Heart left ventricle (tissue), 16 donors: ENCODE results near the gene SPRY2. TPM values are rescaled to one million over a fixed set of nuclear protein-coding genes. Genes with fewer than 3 reads are reported as not detected.
A peak's percentile ranks its signal among the peaks of the same experiment; 100 is the strongest.

ENCODE experiments used
- ATAC-seq, 4 donors: fragments of 200-7000 bp; cut with Tn5 transposase; one replicate each; pipeline ENCODE4 v1.9.1; 2020 to 2022; ENCODE audit warnings: moderate library complexity in 4 of 4, mild to moderate bottlenecking in 3 of 4, moderate number of reproducible peaks in 1 of 4
- DNase-seq, 5 donors: peaks; one replicate each; pipeline ENCODE4 v3.0.0-alpha.2; 2020
- H3K27ac ChIP-seq, 12 donors: fragments of 200-600 bp; sonication (generic) in 4 of 12; one replicate each; pipeline versions ENCODE4 v1.5.0 to v1.8.0; 2016 to 2022; ENCODE audit warnings: mild to moderate bottlenecking in 2 of 12
- H3K27me3 ChIP-seq, 9 donors: fragments of 200-600 bp; sonication (generic) in 2 of 9; one replicate each; pipeline versions ENCODE4 v1.5.1 to v1.8.0; 2016 to 2022; ENCODE audit warnings: mild to moderate bottlenecking in 3 of 9
- H3K36me3 ChIP-seq, 9 donors: fragments of 200-600 bp; sonication (generic) in 2 of 9; one replicate each; pipeline versions ENCODE4 v1.5.0 to v1.8.0; 2018 to 2022; ENCODE audit warnings: mild to moderate bottlenecking in 2 of 9
- H3K4me1 ChIP-seq, 12 donors: fragments of 200-600 bp; sonication (generic) in 4 of 12; one replicate each; pipeline versions ENCODE4 v1.5.0 to v1.8.0; 2016 to 2022; ENCODE audit warnings: mild to moderate bottlenecking in 3 of 12
- H3K4me3 ChIP-seq, 12 donors: fragments of 200-600 bp; sonication (generic) in 4 of 12; one replicate each; pipeline versions ENCODE4 v1.5.0 to v1.8.0; 2017 to 2022; ENCODE audit warnings: mild to moderate bottlenecking in 9 of 12, moderate library complexity in 4 of 12
- H3K9me3 ChIP-seq, 12 donors: fragments of 200-600 bp; sonication (generic) in 4 of 12; one replicate each; pipeline versions ENCODE4 v1.5.0 to v1.8.0; 2016 to 2022; ENCODE audit warnings: mild to moderate bottlenecking in 1 of 12
- CTCF ChIP-seq, 12 donors: fragments of 200-600 bp; sonication (generic) in 4 of 12; IDR thresholded peaks; one replicate each; pipeline versions ENCODE4 v1.5.0 to v1.8.0; 2018 to 2022; ENCODE audit warnings: antibody characterized with exemption in 12 of 12, mild to moderate bottlenecking in 5 of 12
- POLR2A ChIP-seq, 2 donors: fragments of 450-650 bp; IDR thresholded peaks; one replicate each; pipeline ENCODE4 v1.6.1; 2017; ENCODE audit warnings: antibody characterized with exemption in 2 of 2, mild to moderate bottlenecking in 2 of 2, moderate library complexity in 2 of 2
- WGBS, 4 donors: extraction: QIAGEN DNeasy Blood & Tissue Kit in 2 of 4; methylation state at CpG; one replicate each; pipeline versions ENCODE4 v1.1.5 to v1.1.7; 2013 to 2018; 5-methylcytosine and 5-hydroxymethylcytosine counted together
- intact Hi-C, 10 donors: fragments of 100-400 bp; cut with DNase I; formaldehyde crosslinking; loops; one replicate each; pipeline versions ENCODE4 v1.11.1 to v1.14.2; 2022
- polyA plus RNA-seq, 2 donors: library from polyadenylated mRNA; stranded (reverse); fragments of 200-250 nt; gene quantifications; one replicate each; pipeline ENCODE4 v1.2.3, GENCODE V29; 2013
- total RNA-seq, 9 donors: library from RNA; depleted of rRNA in 2 of 9; stranded (reverse); fragments of >200 nt in 2 of 9; fragmentation: NEBNext Ultra II Directional in 3 of 9; extraction: Animal tissue kit (Norgen Biotek cat#: 25700) in 3 of 9; gene quantifications; one replicate each; pipeline versions ENCODE4 v1.1.0 to v1.2.4, GENCODE V29; 2016 to 2023
- donor health status: ischemic (EF 13 %, LVEDD 7.1; RV severe dilation, severe dysfunction).
- donor health status: healthy with polysubstance abuse.
- donor health status: DM: no; HTN: yes; CAD: no.
- donor health status: DM: no; HTN: no; CAD: no.
- donor health status: ischemic (EF 25% LVEDD 6.9; RV normal size, moderate dysfunction).
- donor health status: ischemic (EF 25% LVEDD 5.7; RV mildly dilated, moderate dysfunction).
- donor health status: healthy.
- donor health status: DM: yes; HTN: yes; CAD: no.
- donor health status: ischemic (EF 35%, LVEDD 5.7; RV mildly dilated, moderate dysfunction).
- donor health status: nonischemic (EF 11% LVEDD 7.7; RV severe dilation, severe dysfunction).
- donor health status: DM: yes; HTN: yes; CAD: no.
- donor health status: PGD.
- donor health status: ischemic (EF 29% LVEDD 5.4; RV normal size, mild dysfunction).
- donor health status: nonischemic (EF 23%, LVEDD 6.1; RV moderate dilation, normal function).

Gene SPRY2
- total and polyA plus RNA-seq, 11 donors: 18.0 to 48.6 (median 31.7) TPM

DNA sequence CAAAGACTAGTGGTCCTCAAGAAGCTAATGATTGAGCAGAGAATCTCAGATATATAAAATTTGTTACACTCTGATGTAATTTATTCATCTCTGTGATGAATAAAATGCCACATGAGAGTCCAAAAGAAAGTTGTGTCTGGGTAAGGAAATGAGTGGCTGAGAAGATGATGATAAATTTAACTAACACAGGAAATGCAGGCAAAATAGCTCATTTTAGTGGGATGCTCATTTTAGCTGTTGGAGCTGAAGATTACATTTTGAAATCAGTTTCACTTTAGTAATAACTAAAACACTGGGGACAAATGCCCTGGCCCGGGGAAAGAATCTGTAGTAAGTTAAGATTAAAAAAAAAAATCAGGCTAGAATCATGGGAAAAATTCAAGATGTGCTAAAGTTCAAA is 35.2 kb downstream of the SPRY2 start:
- Histone ChIP-seq H3K4me1 (peaks cover 0 to 29% (median 17%) of the 10 kb centered on the region in 12 donors), H3K27ac (peak overlapping the region in 11 of 12 donors; percentile 14 to 66 (median 44)), H3K27me3 (no peaks in the 10 kb centered on the region), H3K36me3 (no peaks in the 10 kb centered on the region), H3K4me3 (peak overlapping the region in 2 of 12 donors; percentile 6 to 27), H3K9me3 (no peaks in the 10 kb centered on the region)
- DNase-seq: no peak
- intact Hi-C loops: loop anchor here in 1 of 10 donors (10.0 kb wide), 1 partner anchor 171 kb away; no protein-coding TSS in a partner anchor
- 33 to 55% (median 42%) methylated on average over 1 of the region's 1 CpG for WGBS, 4 donors
- no peak for ATAC-seq
- TF ChIP-seq POLR2A (IDR thresholded peaks at IDR 0.05) (no peak), CTCF (IDR thresholded peaks at IDR 0.05) (no peak)

DNA sequence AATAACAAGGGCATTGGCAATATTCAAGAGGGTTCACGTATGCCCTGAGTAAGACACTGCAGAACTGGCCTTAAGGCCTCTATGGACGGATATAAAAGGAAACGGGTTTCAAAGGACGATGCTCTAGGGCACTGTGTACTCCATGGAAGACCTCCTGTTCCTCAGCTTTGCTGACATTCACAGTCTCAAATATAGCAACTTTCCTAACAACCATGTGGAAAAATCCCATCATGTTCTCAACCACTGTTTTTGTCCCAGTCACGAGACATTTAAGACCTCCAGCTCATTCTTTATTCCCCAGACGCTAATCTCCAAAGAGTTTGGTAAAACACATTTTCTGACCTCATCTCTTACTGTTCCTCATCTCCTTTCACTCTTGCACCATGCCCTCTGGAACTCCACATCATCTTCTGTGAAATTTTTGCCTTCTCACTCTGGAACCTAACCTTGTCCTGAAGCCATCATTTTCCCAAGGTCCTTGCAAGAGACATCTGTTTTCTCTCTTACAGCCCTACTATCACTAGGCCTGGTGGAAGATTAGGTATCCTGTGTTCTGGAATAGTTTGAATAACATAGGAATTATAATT is 37.6 kb downstream of the SPRY2 start:
- H3K9me3 ChIP-seq: no peaks in the 10 kb centered on the region
- peak overlapping the region in 7 of 12 donors; percentile 4 to 47 (median 20) for H3K27ac ChIP-seq
- WGBS, 4 donors: 74 to 88% (median 85%) methylated on average over 6 of the region's 6 CpGs
- DNase-seq (no peak), ATAC-seq (peak; percentile 42 to 67 (median 50))
- TF ChIP-seq CTCF (IDR thresholded peaks at IDR 0.05) (no peak), POLR2A (IDR thresholded peaks at IDR 0.05) (no peak)
- no peaks in the 10 kb centered on the region for H3K27me3 ChIP-seq
- H3K36me3 ChIP-seq: no peaks in the 10 kb centered on the region
- peaks cover 0 to 24% (median 17%) of the 10 kb centered on the region in 12 donors for H3K4me1 ChIP-seq
- H3K4me3 ChIP-seq: no peak overlapping the region
- intact Hi-C loops: loop anchor here in 1 of 10 donors (10.0 kb wide), 1 partner anchor 169 kb away; no protein-coding TSS in a partner anchor

- H3K4me3 ChIP-seq: no peak overlapping the region
- DNase-seq: no peak
- H3K9me3 ChIP-seq: no peaks in the 10 kb centered on the region
- no peak for TF ChIP-seq POLR2A (IDR thresholded peaks at IDR 0.05)
- TF ChIP-seq CTCF (IDR thresholded peaks at IDR 0.05): no peak
- no peaks in the 10 kb centered on the region for H3K27me3 ChIP-seq
- no peak for ATAC-seq
- intact Hi-C loops: no loop called here
- H3K36me3 ChIP-seq: no peaks in the 10 kb centered on the region
- H3K4me1 ChIP-seq: no peaks in the 10 kb centered on the region
- H3K27ac ChIP-seq: no peak overlapping the region
Measured at GRCh38 chr13:80299046-80299445, 41.9 kb downstream of the SPRY2 start.

DNA sequence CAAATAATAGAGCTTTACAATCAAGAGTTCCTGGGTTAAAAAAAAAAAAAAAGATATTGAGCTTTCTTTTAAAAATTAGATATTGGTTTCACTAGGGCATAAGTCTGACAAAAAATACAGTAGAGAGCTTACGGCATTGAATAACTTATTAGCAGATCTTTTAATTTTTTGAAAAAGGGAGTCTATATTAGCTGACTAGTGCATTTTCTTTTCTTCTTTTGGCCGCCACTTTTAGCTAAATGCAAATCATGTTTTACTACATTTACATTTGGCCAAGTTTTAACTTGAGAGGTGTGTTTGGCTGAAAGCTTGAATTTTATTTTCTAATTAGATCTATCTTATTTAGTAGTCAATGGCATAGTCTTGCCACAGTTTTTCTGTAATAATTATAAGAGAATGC is 43.4 kb downstream of the SPRY2 start:
- DNase-seq: no peak
- Histone ChIP-seq H3K9me3 (no peaks in the 10 kb centered on the region), H3K27me3 (no peaks in the 10 kb centered on the region), H3K27ac (no peak overlapping the region), H3K36me3 (no peaks in the 10 kb centered on the region), H3K4me3 (no peak overlapping the region), H3K4me1 (no peaks in the 10 kb centered on the region)
- intact Hi-C loops: no loop called here
- no peak for ATAC-seq
- TF ChIP-seq POLR2A (IDR thresholded peaks at IDR 0.05) (no peak), CTCF (IDR thresholded peaks at IDR 0.05) (no peak)
- 74 to 99% (median 94%) methylated on average over 2 of the region's 2 CpGs for WGBS, 4 donors
